ENCODE results near the gene MIX23. TPM values are rescaled to one million over a fixed set of nuclear protein-coding genes. Genes with fewer than 3 reads are reported as not detected.

The MIX23 gene
- total and polyA plus RNA-seq, 4 donors: 14.0 to 19.6 (median 16.8) TPM

GRCh38 chr3:122365073-122365472 lies 18.0 kb downstream of the MIX23 start:
- no peak overlapping the region for H3K4me3 ChIP-seq (ENCODE audit: low read depth in 1 of 3, low read length in 3 of 3)
- no peak for DNase-seq (ENCODE audit: low spot score)
- H3K9ac ChIP-seq (ENCODE audit: low read depth in 1 of 2, low read length in 2 of 2): no peak overlapping the region
- TF ChIP-seq HNF4G (IDR thresholded peaks at IDR 0.05): no peak
- peaks cover 2 to 11% (median 5%) of the 10 kb centered on the region in 4 donors for H3K36me3 ChIP-seq (ENCODE audit: control insufficient read depth in 4 of 4, insufficient read depth in 3 of 4, low read depth in 1 of 4, low read length in 3 of 4)
- no peaks in the 10 kb centered on the region for H3K27me3 ChIP-seq (ENCODE audit: control insufficient read depth in 4 of 4, insufficient read depth in 4 of 4, low read length in 3 of 4)
- H3K9me3 ChIP-seq (ENCODE audit: control insufficient read depth in 4 of 4, low read length in 3 of 4): no peaks in the 10 kb centered on the region
- 83% methylated on average over 1 of the region's 1 CpG for WGBS
- H3K27ac ChIP-seq (ENCODE audit: low read depth in 1 of 2, low read length in 2 of 2): peak overlapping the region; percentile 22 to 54
- peaks cover 5 to 31% (median 11%) of the 10 kb centered on the region in 4 donors for H3K4me1 ChIP-seq (ENCODE audit: control insufficient read depth in 4 of 4, insufficient read depth in 4 of 4, low read length in 3 of 4)

- Histone ChIP-seq H3K9me3 (ENCODE audit: control insufficient read depth in 4 of 4, low read length in 3 of 4) (no peaks in the 10 kb centered on the region), H3K27ac (ENCODE audit: low read depth in 1 of 2, low read length in 2 of 2) (peak overlapping the region in 1 of 2 donors; percentile 54), H3K4me3 (ENCODE audit: low read depth in 1 of 3, low read length in 3 of 3) (no peak overlapping the region), H3K4me1 (ENCODE audit: control insufficient read depth in 4 of 4, insufficient read depth in 4 of 4, low read length in 3 of 4) (peaks cover 5 to 31% (median 11%) of the 10 kb centered on the region in 4 donors), H3K36me3 (ENCODE audit: control insufficient read depth in 4 of 4, insufficient read depth in 3 of 4, low read depth in 1 of 4, low read length in 3 of 4) (peaks cover 2 to 11% (median 4%) of the 10 kb centered on the region in 4 donors), H3K9ac (ENCODE audit: low read depth in 1 of 2, low read length in 2 of 2) (no peak overlapping the region), H3K27me3 (ENCODE audit: control insufficient read depth in 4 of 4, insufficient read depth in 4 of 4, low read length in 3 of 4) (no peaks in the 10 kb centered on the region)
- 89% methylated on average over 2 of the region's 2 CpGs for WGBS
- no peak for DNase-seq (ENCODE audit: low spot score)
- TF ChIP-seq MAX (IDR thresholded peaks at IDR 0.05) (no peak), HNF4A (conservative IDR thresholded peaks at IDR 0.05) (no peak), RXRA (IDR thresholded peaks at IDR 0.05) (no peak), RAD21 (IDR thresholded peaks at IDR 0.05) (no peak), ATF3 (IDR thresholded peaks at IDR 0.05) (no peak), EGR1 (IDR thresholded peaks at IDR 0.05; ENCODE audit: low read depth in 2 of 2) (no peak), TAF1 (conservative IDR thresholded peaks at IDR 0.05) (no peak)
Observed at GRCh38 chr3:122364490-122364889, 18.5 kb downstream of the MIX23 start.

- DNase-seq (ENCODE audit: low spot score): no peak
- no peak overlapping the region for H3K9ac ChIP-seq (ENCODE audit: low read depth in 1 of 2, low read length in 2 of 2)
- peaks cover 5 to 31% (median 11%) of the 10 kb centered on the region in 4 donors for H3K4me1 ChIP-seq (ENCODE audit: control insufficient read depth in 4 of 4, insufficient read depth in 4 of 4, low read length in 3 of 4)
- no peaks in the 10 kb centered on the region for H3K9me3 ChIP-seq (ENCODE audit: control insufficient read depth in 4 of 4, low read length in 3 of 4)
- 90% methylated on average over 2 of the region's 2 CpGs for WGBS
- TF ChIP-seq YY1 (IDR thresholded peaks at IDR 0.05) (no peak), REST (IDR thresholded peaks at IDR 0.05) (no peak), FOXA2 (IDR thresholded peaks at IDR 0.05) (no peak), FOXA1 (IDR thresholded peaks at IDR 0.05) (no peak), ATF3 (IDR thresholded peaks at IDR 0.05) (no peak), EGR1 (IDR thresholded peaks at IDR 0.05; ENCODE audit: low read depth in 2 of 2) (no peak), NR2F2 (IDR thresholded peaks at IDR 0.05) (no peak), RXRA (IDR thresholded peaks at IDR 0.05) (no peak), CTCF (IDR thresholded peaks at IDR 0.05; ENCODE audit: low read depth, low read length, missing input control) (no peak), TAF1 (conservative IDR thresholded peaks at IDR 0.05) (no peak), GABPA (IDR thresholded peaks at IDR 0.05 in 1 of 2, conservative IDR thresholded peaks at IDR 0.05 in 1 of 2) (no peak), SP1 (IDR thresholded peaks at IDR 0.05) (no peak), HNF4G (IDR thresholded peaks at IDR 0.05) (no peak), HNF4A (conservative IDR thresholded peaks at IDR 0.05) (no peak), ZBTB33 (IDR thresholded peaks at IDR 0.05) (no peak), MAX (IDR thresholded peaks at IDR 0.05) (no peak), JUND (IDR thresholded peaks at IDR 0.05) (no peak), RAD21 (IDR thresholded peaks at IDR 0.05) (no peak)
- H3K27ac ChIP-seq (ENCODE audit: low read depth in 1 of 2, low read length in 2 of 2): no peak overlapping the region
- peaks cover 3 to 15% (median 8%) of the 10 kb centered on the region in 4 donors for H3K36me3 ChIP-seq (ENCODE audit: control insufficient read depth in 4 of 4, insufficient read depth in 3 of 4, low read depth in 1 of 4, low read length in 3 of 4)
- no peaks in the 10 kb centered on the region for H3K27me3 ChIP-seq (ENCODE audit: control insufficient read depth in 4 of 4, insufficient read depth in 4 of 4, low read length in 3 of 4)
- no peak overlapping the region for H3K4me3 ChIP-seq (ENCODE audit: low read depth in 1 of 3, low read length in 3 of 3)
Observed at GRCh38 chr3:122362026-122362425, 21.0 kb downstream of the MIX23 start.
